PC-3 (cell line): ENCODE measurements around the gene CREM.

ENCODE experiments used
- CTCF ChIP-seq: fragments of 300-600 bp; sonication (generic); conservative IDR thresholded peaks from 2 replicates; pipeline ENCODE4 v1.5.1; 2017; ENCODE audit warnings: antibody characterized with exemption, low read depth, mild to moderate bottlenecking, low read length
- EZH2 ChIP-seq: fragments of 300-600 bp; sonication (generic); IDR thresholded peaks from one replicate; pipeline ENCODE4 v1.6.1; 2017; ENCODE audit warnings: antibody characterized with exemption, mild to moderate bottlenecking, low read length; ENCODE audit not compliant: unreplicated experiment
- EZH2phosphoT487 ChIP-seq: fragments of 300-600 bp; sonication (generic); IDR thresholded peaks from 2 replicates; pipeline ENCODE4 v1.6.1; 2018; ENCODE audit warnings: mild to moderate bottlenecking, antibody characterized with exemption, low read length, borderline replicate concordance

GRCh38 chr10:35167342-35167741, 40.7 kb downstream of the CREM start:
- TF ChIP-seq CTCF (no peak), EZH2phosphoT487 (no peak), EZH2 (no peak)
